SK-N-SH (cell line): ENCODE results near the gene SLC22A4. TPM values are rescaled to one million over a fixed set of nuclear protein-coding genes. Genes with fewer than 3 reads are reported as not detected.

Source experiments
- CTCF ChIA-PET: fragments of 300-600, 350-600 bp; formaldehyde crosslinking; extraction: SDS; loops from one replicate; lab custom pipeline; 2021; lab: Yijun Ruan, JAX
- POLR2A ChIA-PET: fragments of 350-600 bp; sonication (Branson Sonifier 250); formaldehyde crosslinking; extraction: SDS; loops from one replicate; lab custom pipeline; 2020; ENCODE audit warnings: antibody characterized with exemption, inconsistent platforms; lab: Yijun Ruan, JAX
- DNase-seq: peaks from one replicate; pipeline ENCODE4 v3.0.0; 2012
- H2AFZ ChIP-seq: fragments of 200-600 bp; sonication (generic); 2 replicates; pipeline ENCODE4 v1.8.1; 2016; ENCODE audit warnings: antibody characterized with exemption, mild to moderate bottlenecking, low read depth
- H3F3A ChIP-seq: fragments of 200-600 bp; sonication (generic); replicated peaks from 2 replicates; pipeline ENCODE3; 2016; ENCODE audit warnings: antibody characterized with exemption, mild to moderate bottlenecking; ENCODE audit not compliant: insufficient read depth
- H3K27ac ChIP-seq, 2 experiments: fragments of 200-500 bp in 1 of 2; fragments of 200-600 bp in 1 of 2; sonication (Bioruptor generic) in 1 of 2; sonication (generic), shearing (Covaris generic) in 1 of 2; 2 replicates each; pipeline versions ENCODE4 v1.5.1 to v1.6.1; 2014 to 2016; ENCODE audit warnings: low read depth in 2 of 2, inconsistent platforms in 1 of 2, low read length in 1 of 2, mild to moderate bottlenecking in 1 of 2, mixed read lengths in 1 of 2
- H3K27me3 ChIP-seq: fragments of 200-600 bp; sonication (generic), shearing (Covaris generic); 2 replicates; pipeline ENCODE4 v1.6.1; 2016; ENCODE audit warnings: mixed run types; ENCODE audit not compliant: insufficient read depth
- H3K36me3 ChIP-seq, 2 experiments: fragments of 200-500 bp in 1 of 2; fragments of 200-600 bp in 1 of 2; sonication (Bioruptor generic) in 1 of 2; sonication (generic) in 1 of 2; replicated peaks in 1 of 2; 2 replicates each; pipeline versions ENCODE3 to v1.5.1; 2014 to 2016; ENCODE audit warnings: low read length in 1 of 2, mild to moderate bottlenecking in 1 of 2; ENCODE audit not compliant: insufficient read depth in 2 of 2, control insufficient read depth in 1 of 2
- H3K4me1 ChIP-seq, 2 experiments: fragments of 200-500 bp in 1 of 2; fragments of 200-600 bp in 1 of 2; sonication (Bioruptor generic) in 1 of 2; sonication (generic), shearing (Covaris generic) in 1 of 2; 2 replicates each; pipeline versions ENCODE4 v1.5.1 to v1.6.1; 2014 to 2016; ENCODE audit warnings: low read depth in 1 of 2, low read length in 1 of 2, mixed run types in 1 of 2; ENCODE audit not compliant: insufficient read depth in 2 of 2, control insufficient read depth in 1 of 2
- H3K4me2 ChIP-seq: fragments of 200-600 bp; sonication (generic), shearing (Covaris generic); 2 replicates; pipeline ENCODE4 v1.6.1; 2017; ENCODE audit warnings: mixed run types
- H3K4me3 ChIP-seq, 2 experiments: fragments of 200-500 bp in 1 of 2; fragments of 200-600 bp in 1 of 2; sonication (Bioruptor generic) in 1 of 2; sonication (generic), shearing (Covaris generic) in 1 of 2; 2 replicates each; pipeline versions ENCODE4 v1.5.1 to v1.8.1; 2014 to 2016; ENCODE audit warnings: low read depth in 2 of 2, inconsistent platforms in 1 of 2, low read length in 1 of 2, mild to moderate bottlenecking in 1 of 2, mixed read lengths in 1 of 2, moderate library complexity in 1 of 2
- H3K79me2 ChIP-seq: fragments of 200-600 bp; sonication (generic); 2 replicates; pipeline ENCODE4 v1.8.1; 2017; ENCODE audit warnings: mild to moderate bottlenecking; ENCODE audit not compliant: insufficient read depth
- H3K9ac ChIP-seq: fragments of 200-600 bp; sonication (generic); 2 replicates; pipeline ENCODE4 v1.6.1; 2017; ENCODE audit warnings: mixed run types
- H3K9me2 ChIP-seq: fragments of 200-600 bp; sonication (generic); 2 replicates; pipeline ENCODE4 v1.6.1; 2017; ENCODE audit warnings: mixed run types
- H3K9me3 ChIP-seq: fragments of 200-600 bp; sonication (generic); 2 replicates; pipeline ENCODE4 v1.6.1; 2017; ENCODE audit warnings: mixed run types, mild to moderate bottlenecking, moderate library complexity
- H4K20me1 ChIP-seq: fragments of 200-600 bp; sonication (generic); 2 replicates; pipeline ENCODE4 v1.6.1; 2017; ENCODE audit warnings: mild to moderate bottlenecking, mixed run types; ENCODE audit not compliant: insufficient read depth
- CHD2 ChIP-seq: fragments of 150-350 bp; IDR thresholded peaks from 2 replicates; pipeline ENCODE4 v1.6.1; 2018; ENCODE audit warnings: low read length; ENCODE audit not compliant: partially characterized antibody
- EP300 ChIP-seq, 2 experiments: IDR thresholded peaks; 2 replicates each; pipeline versions ENCODE4 v1.4.0 to v1.6.1; 2012; ENCODE audit warnings: borderline replicate concordance in 1 of 2, low read depth in 1 of 2, low read length in 1 of 2
- EZH2phosphoT487 ChIP-seq: fragments of 200-600 bp; sonication (generic); IDR thresholded peaks from 2 replicates; pipeline ENCODE4 v1.6.1; 2017; ENCODE audit warnings: low read depth, mixed run types, mild to moderate bottlenecking, antibody characterized with exemption, moderate library complexity, borderline replicate concordance
- FOSL2 ChIP-seq: IDR thresholded peaks from 2 replicates; pipeline ENCODE4 v1.4.0; 2012; ENCODE audit warnings: low read depth, mild to moderate bottlenecking, moderate library complexity, borderline replicate concordance
- MAX ChIP-seq: IDR thresholded peaks from 2 replicates; pipeline ENCODE4 v1.4.0; 2012; ENCODE audit warnings: low read depth
- MXI1 ChIP-seq: IDR thresholded peaks from 2 replicates; pipeline ENCODE4 v1.6.1; 2012; ENCODE audit warnings: mild to moderate bottlenecking, low read depth, low read length, improper control_type of control experiment
- PBX3 ChIP-seq: IDR thresholded peaks from 2 replicates; pipeline ENCODE4; 2012
- POLR2AphosphoS5 ChIP-seq: IDR thresholded peaks from 2 replicates; pipeline ENCODE4 v1.6.1; 2012; ENCODE audit warnings: low read depth, low read length
- RAD21 ChIP-seq: IDR thresholded peaks from 2 replicates; pipeline ENCODE4 v1.6.1; 2012; ENCODE audit warnings: mild to moderate bottlenecking, low read length
- REST ChIP-seq: IDR thresholded peaks from 2 replicates; pipeline ENCODE4 v1.6.1; 2012; ENCODE audit warnings: mild to moderate bottlenecking, low read depth, low read length, moderate library complexity
- TEAD4 ChIP-seq: IDR thresholded peaks from 2 replicates; pipeline ENCODE4 v1.4.0; 2012; ENCODE audit warnings: mild to moderate bottlenecking, borderline replicate concordance; ENCODE audit not compliant: insufficient read depth
- USF2 ChIP-seq: fragments of 150-350 bp; IDR thresholded peaks from 2 replicates; pipeline ENCODE4 v1.6.1; 2017; ENCODE audit warnings: antibody characterized with exemption, low read length, low read depth, borderline replicate concordance
- YY1 ChIP-seq: IDR thresholded peaks from 2 replicates; pipeline ENCODE4 v1.4.0; 2012; ENCODE audit warnings: low read depth, mild to moderate bottlenecking
- ZBTB33 ChIP-seq: IDR thresholded peaks from 2 replicates; pipeline ENCODE4 v1.4.0; 2012; ENCODE audit warnings: low read depth, borderline replicate concordance
- WGBS: methylation state at CpG from one replicate; pipeline ENCODE4 v1.1.6; 2017; ENCODE audit warnings: low lambda C conversion rate; 5-methylcytosine and 5-hydroxymethylcytosine counted together
- polyA plus RNA-seq, 3 experiments: library from polyadenylated mRNA; depleted of rRNA; stranded (reverse); fragments of >200 nt; gene quantifications; 2 replicates each; pipeline ENCODE4 v1.2.3, GENCODE V29; 2012

SLC22A4 gene
- polyA plus RNA-seq, 1 of the 3 experiments (the other 2 are of a cell fraction) = 3.3 TPM

GRCh38 chr5:132266836-132267160 lies 27.4 kb upstream of the SLC22A4 start (continued):
- no peak for TF ChIP-seq EP300 (IDR thresholded peaks at IDR 0.05; ENCODE audit: borderline replicate concordance in 1 of 2, low read depth in 1 of 2, low read length in 1 of 2)
- TF ChIP-seq, all 33 proteins: peak for 0

GRCh38 chr5:132267166-132267739 lies 26.9 kb upstream of the SLC22A4 start:
- no peak overlapping the region for H2AFZ ChIP-seq
- peaks cover 42 to 72% of the 10 kb centered on the region in 2 experiments for H3K4me1 ChIP-seq
- no peak for DNase-seq
- CTCF ChIA-PET = interaction anchor here (0.8 to 3.3 kb wide), 5 partner anchors 8 to 45 kb away, joined by 3 to 16 read pairs (median 4); partner anchors contain the start of gene SLC22A4
- H3K27me3 ChIP-seq = no peaks in the 10 kb centered on the region
- no peak overlapping the region for H3K9ac ChIP-seq
- peaks cover 15% of the 10 kb centered on the region for H3F3A ChIP-seq
- H4K20me1 ChIP-seq = no peaks in the 10 kb centered on the region
- TF ChIP-seq PBX3 (no peak), YY1 (no peak), FOSL2 (no peak), USF2 (no peak)
- peaks cover 4 to 35% of the 10 kb centered on the region in 2 experiments for H3K36me3 ChIP-seq
- H3K27ac ChIP-seq = no peak overlapping the region; a peak in 1 of 4 replicates
- H3K9me3 ChIP-seq = no peaks in the 10 kb centered on the region
- H3K79me2 ChIP-seq = no peaks in the 10 kb centered on the region
- POLR2A ChIA-PET = no interaction called here
- no peak overlapping the region for H3K4me2 ChIP-seq
- H3K4me3 ChIP-seq = no peak overlapping the region
- H3K9me2 ChIP-seq = no peaks in the 10 kb centered on the region

- 79% methylated on average over 5 of the region's 6 CpGs for WGBS
- no peak overlapping the region for H3K4me3 ChIP-seq
- 0 out of 2 replicates have a peak overlapping the region, but pooled peaks have one; percentile 42 for H3K4me2 ChIP-seq
- H3K9me2 ChIP-seq = no peaks in the 10 kb centered on the region
- POLR2A ChIA-PET = interaction anchor here (0.7 to 1.8 kb wide), 3 partner anchors 9 to 222 kb away, joined by 3 to 10 read pairs (median 3); partner anchors contain the start of gene SLC22A4
- H4K20me1 ChIP-seq = no peaks in the 10 kb centered on the region
- no peak for DNase-seq
- no peaks in the 10 kb centered on the region for H3K9me3 ChIP-seq
- H2AFZ ChIP-seq = no peak overlapping the region
- no peak overlapping the region for H3K9ac ChIP-seq
- no peaks in the 10 kb centered on the region for H3K79me2 ChIP-seq
- H3K4me1 ChIP-seq = peaks cover 40 to 71% of the 10 kb centered on the region in 2 experiments
- peaks cover 6 to 29% of the 10 kb centered on the region in 2 experiments for H3K36me3 ChIP-seq
- CTCF ChIA-PET = interaction anchor here (0.8 to 3.3 kb wide), 6 partner anchors 9 to 46 kb away, joined by 3 to 16 read pairs (median 4); partner anchors contain the start of gene SLC22A4
- H3F3A ChIP-seq = peaks cover 14% of the 10 kb centered on the region
- peak overlapping the region; percentile 66 to 91 for H3K27ac ChIP-seq
- no peaks in the 10 kb centered on the region for H3K27me3 ChIP-seq
- TF ChIP-seq ZBTB33 (no peak), TEAD4 (no peak), REST (no peak), POLR2AphosphoS5 (no peak), CHD2 (no peak), RAD21 (no peak), EP300 (IDR thresholded peaks at IDR 0.05; ENCODE audit: borderline replicate concordance in 1 of 2, low read depth in 1 of 2, low read length in 1 of 2) (no peak), EZH2phosphoT487 (no peak), MXI1 (no peak), MAX (no peak)
Measured at GRCh38 chr5:132267931-132268768, 26.0 kb upstream of the SLC22A4 start.
